Measurements from ENCODE around the gene PRKAR1B.
A peak's percentile ranks its signal among the peaks of the same experiment; 100 is the strongest.

Gene PRKAR1B

GRCh38 chr7:739983-740942 lies 13.2 kb upstream of the PRKAR1B start:
- no peak for DNase-seq (ENCODE audit: low spot score)

- no peak for DNase-seq (ENCODE audit: low spot score)
Measured at GRCh38 chr7:739455-739982, 12.4 kb upstream of the PRKAR1B start.

- DNase-seq (ENCODE audit: low spot score): no peak
Measured at GRCh38 chr7:738723-739454, 11.8 kb upstream of the PRKAR1B start.

- no peak for DNase-seq (ENCODE audit: low spot score)
Measured at GRCh38 chr7:738241-738640, 11.2 kb upstream of the PRKAR1B start.

- DNase-seq (ENCODE audit: low spot score): no peak
Measured at GRCh38 chr7:734808-735207, 7.7 kb upstream of the PRKAR1B start.

GRCh38 chr7:734214-734613 lies 7.1 kb upstream of the PRKAR1B start:
- no peak for DNase-seq (ENCODE audit: low spot score)

GRCh38 chr7:732556-732955 lies 5.5 kb upstream of the PRKAR1B start:
- DNase-seq (ENCODE audit: low spot score): no peak

GRCh38 chr7:732094-732541 lies 5.0 kb upstream of the PRKAR1B start:
- DNase-seq (ENCODE audit: low spot score): peak; percentile 84

GRCh38 chr7:731440-732085 lies 4.5 kb upstream of the PRKAR1B start:
- DNase-seq (ENCODE audit: low spot score): no peak

GRCh38 chr7:730501-731439 lies 3.7 kb upstream of the PRKAR1B start:
- no peak for DNase-seq (ENCODE audit: low spot score)

- no peak for DNase-seq (ENCODE audit: low spot score)
Measured at GRCh38 chr7:729140-730000, 2.3 kb upstream of the PRKAR1B start.

GRCh38 chr7:728602-729001 lies 1.5 kb upstream of the PRKAR1B start:
- DNase-seq (ENCODE audit: low spot score): no peak

- DNase-seq (ENCODE audit: low spot score): no peak
Measured at GRCh38 chr7:727806-728460, 852 bp upstream of the PRKAR1B start.

GRCh38 chr7:726854-727103 lies 302 bp downstream of the PRKAR1B start:
- no peak for DNase-seq (ENCODE audit: low spot score)

- peak; percentile 89 for DNase-seq (ENCODE audit: low spot score)
Measured at GRCh38 chr7:726084-726853, 812 bp downstream of the PRKAR1B start, which contains the start of gene DNAAF5. Gene DNAAF5 (plus strand): TSS chr7:726699. CDS start chr7:726721, 22 bp downstream.

GRCh38 chr7:725223-726005 lies 1.7 kb downstream of the PRKAR1B start:
- peak; percentile 88 for DNase-seq (ENCODE audit: low spot score)

GRCh38 chr7:724298-724697 lies 2.8 kb downstream of the PRKAR1B start:
- no peak for DNase-seq (ENCODE audit: low spot score)

- no peak for DNase-seq (ENCODE audit: low spot score)
Measured at GRCh38 chr7:723541-723940, 3.5 kb downstream of the PRKAR1B start.
